Erythroblast (primary cell): ENCODE measurements around the gene RBCK1.

Source experiments
- DNase-seq, 2 experiments: peaks; one replicate each; lab custom pipeline; 2025; lab: John Stamatoyannopoulos, UW
- GATA1 ChIP-seq: IDR thresholded peaks from 2 replicates; pipeline ENCODE4 v1.6.1; 2011; ENCODE audit warnings: low read depth, mild to moderate bottlenecking, control low read depth, low read length, moderate library complexity
- POLR2A ChIP-seq: IDR thresholded peaks from 2 replicates; pipeline ENCODE4 v1.6.1; 2011; ENCODE audit warnings: mild to moderate bottlenecking, low read length

The RBCK1 gene

DNA sequence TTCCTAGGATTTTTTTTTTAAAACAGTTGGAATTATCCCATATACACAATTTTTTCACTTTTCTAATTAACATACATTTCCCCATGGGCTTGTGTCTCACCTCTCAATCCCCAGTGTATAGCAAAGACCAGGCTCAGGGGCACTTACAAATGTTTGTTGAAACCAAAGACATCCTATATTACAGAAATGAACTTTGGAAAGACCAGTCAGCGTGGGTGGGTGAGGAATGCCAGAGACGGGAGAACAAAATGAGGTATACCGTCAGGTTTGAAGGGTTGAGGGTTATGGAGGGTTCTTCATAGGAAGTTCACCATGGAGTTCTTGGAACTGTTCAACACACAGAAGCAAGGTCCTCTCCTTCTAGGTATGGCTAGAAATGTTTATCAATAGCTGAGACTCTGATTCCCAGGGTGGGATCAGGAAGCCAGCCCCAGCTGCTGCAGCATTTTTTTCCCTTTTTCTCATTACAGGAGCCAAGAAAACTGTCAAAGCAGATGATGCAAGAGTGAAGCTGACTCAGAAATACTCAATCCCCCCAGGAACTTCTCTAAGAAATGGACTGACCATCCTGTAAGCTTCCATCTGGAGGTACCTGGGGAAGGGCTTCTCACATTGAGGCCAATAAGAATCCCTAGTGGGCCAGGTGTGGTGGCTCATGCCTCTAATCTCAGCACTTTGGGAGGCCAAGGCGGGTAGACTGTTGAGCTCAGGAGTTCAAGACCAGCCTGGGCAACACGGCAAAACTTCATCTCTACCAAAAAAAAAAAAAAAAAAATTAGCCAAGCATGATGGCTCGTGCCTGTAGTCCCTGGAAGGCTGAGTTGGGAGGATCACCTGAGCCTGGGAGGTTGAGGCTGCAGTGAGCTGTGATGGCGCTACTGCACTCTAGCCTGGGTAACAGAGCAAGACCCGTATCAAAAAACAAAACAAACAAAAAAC is 70.2 kb downstream of the RBCK1 start:
- TF ChIP-seq GATA1 (no peak), POLR2A (no peak)
- peak in 1 of 2 experiments; percentile 18 for DNase-seq

- TF ChIP-seq POLR2A: no peak
- TF ChIP-seq GATA1: no peak
- peak; percentile 76 to 87 for DNase-seq
Observed at GRCh38 chr20:478949-479429, 70.9 kb downstream of the RBCK1 start.

DNA sequence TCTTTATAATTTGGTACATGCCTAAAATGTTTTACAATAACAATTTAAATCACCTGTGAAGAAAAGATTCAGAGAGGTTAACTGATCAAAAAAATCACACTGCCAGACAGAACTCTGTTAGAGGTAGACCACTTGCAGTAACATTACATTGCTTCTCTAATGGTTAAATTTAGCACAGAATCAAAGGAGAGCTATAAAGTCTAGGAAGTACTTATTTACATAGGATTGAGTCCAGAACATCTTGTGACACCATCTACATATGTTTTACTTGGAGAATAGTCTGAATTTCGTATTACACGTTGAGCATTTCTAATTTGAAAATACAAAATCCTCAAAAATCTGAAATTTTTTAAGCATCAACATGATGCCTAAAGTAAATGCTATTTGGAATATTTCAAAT is 71.4 kb downstream of the RBCK1 start:
- TF ChIP-seq POLR2A: no peak
- no peak for TF ChIP-seq GATA1
- DNase-seq: no peak

DNA sequence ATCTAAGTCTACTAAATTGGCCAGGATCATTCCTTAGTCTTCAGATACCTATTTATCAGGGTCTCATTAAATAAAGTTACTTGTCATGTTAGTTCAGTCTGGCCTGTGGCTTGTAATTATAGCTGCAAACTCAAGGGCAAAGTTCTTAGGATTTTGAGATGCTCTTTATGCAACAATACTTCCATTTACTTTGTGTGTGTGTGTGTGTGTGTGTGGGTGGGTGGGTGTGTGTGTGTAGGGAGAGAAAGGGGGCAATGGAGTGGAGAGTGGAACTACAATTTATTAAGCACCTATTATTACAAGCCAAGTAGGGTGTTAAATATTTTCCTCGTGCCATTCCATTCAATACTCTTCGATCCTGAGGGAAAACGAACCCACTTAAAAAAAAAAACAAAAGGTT is 71.9 kb downstream of the RBCK1 start:
- TF ChIP-seq GATA1 (no peak), POLR2A (no peak)

GRCh38 chr20:481167-481566 is 73.1 kb downstream of the RBCK1 start:
- TF ChIP-seq POLR2A (no peak), GATA1 (no peak)
- DNase-seq: no peak

More for the DNA sequence above, 71.9 kb downstream of the RBCK1 start:
- DNase-seq: no peak
